Epithelial cell of prostate (primary cell): ENCODE results near the gene ZBTB20.

Source experiments
- DNase-seq: peaks from one replicate; pipeline ENCODE4 v3.0.0-alpha.2; 2011; ENCODE audit warnings: low read depth, low spot score
- H3K27ac ChIP-seq: fragments of 450-650 bp; 2 replicates; pipeline ENCODE4 v1.5.1; 2017; ENCODE audit warnings: mild to moderate bottlenecking

ZBTB20 gene

GRCh38 chr3:115092220-115092791 is 54.8 kb downstream of the ZBTB20 start:
- H3K27ac ChIP-seq: no peak overlapping the region

GRCh38 chr3:115090712-115091111 is 56.4 kb downstream of the ZBTB20 start:
- H3K27ac ChIP-seq: no peak overlapping the region
- DNase-seq: no peak

More at GRCh38 chr3:115092220-115092791, 54.8 kb downstream of the ZBTB20 start:
- no peak for DNase-seq

- DNase-seq: no peak
- H3K27ac ChIP-seq: no peak overlapping the region
Observed at GRCh38 chr3:115089481-115089880, 57.6 kb downstream of the ZBTB20 start.

- no peak overlapping the region for H3K27ac ChIP-seq
- DNase-seq: no peak
Observed at GRCh38 chr3:115087512-115087911, 59.6 kb downstream of the ZBTB20 start.

- DNase-seq: no peak
- no peak overlapping the region for H3K27ac ChIP-seq
Observed at GRCh38 chr3:115086344-115086743, 60.7 kb downstream of the ZBTB20 start.

GRCh38 chr3:115085197-115085865 is 61.8 kb downstream of the ZBTB20 start:
- no peak for DNase-seq
- H3K27ac ChIP-seq: no peak overlapping the region

- no peak overlapping the region for H3K27ac ChIP-seq
- no peak for DNase-seq
Observed at GRCh38 chr3:115084686-115085085, 62.4 kb downstream of the ZBTB20 start.

- H3K27ac ChIP-seq: no peak overlapping the region
Observed at GRCh38 chr3:115082260-115082659, 64.8 kb downstream of the ZBTB20 start.

GRCh38 chr3:115081444-115081843 is 65.6 kb downstream of the ZBTB20 start:
- no peak overlapping the region for H3K27ac ChIP-seq
- DNase-seq: no peak

More at GRCh38 chr3:115082260-115082659, 64.8 kb downstream of the ZBTB20 start:
- DNase-seq: no peak

GRCh38 chr3:115077501-115078250 is 69.4 kb downstream of the ZBTB20 start:
- DNase-seq: no peak
- no peak overlapping the region for H3K27ac ChIP-seq

- H3K27ac ChIP-seq: no peak overlapping the region
- no peak for DNase-seq
Observed at GRCh38 chr3:115074502-115074901, 72.6 kb downstream of the ZBTB20 start.

GRCh38 chr3:115072265-115073021 is 74.6 kb downstream of the ZBTB20 start:
- DNase-seq: peak; percentile 18
- no peak overlapping the region for H3K27ac ChIP-seq

- H3K27ac ChIP-seq: no peak overlapping the region
- DNase-seq: no peak
Observed at GRCh38 chr3:115071601-115072000, 75.5 kb downstream of the ZBTB20 start.

GRCh38 chr3:115071166-115071565 is 75.9 kb downstream of the ZBTB20 start:
- no peak overlapping the region for H3K27ac ChIP-seq
- DNase-seq: no peak

GRCh38 chr3:115068799-115069198 is 78.3 kb downstream of the ZBTB20 start:
- no peak for DNase-seq
- H3K27ac ChIP-seq: no peak overlapping the region

- DNase-seq: no peak
- H3K27ac ChIP-seq: no peak overlapping the region
Observed at GRCh38 chr3:115062412-115062956, 84.6 kb downstream of the ZBTB20 start.

GRCh38 chr3:115062009-115062408 is 85.1 kb downstream of the ZBTB20 start:
- DNase-seq: no peak
- no peak overlapping the region for H3K27ac ChIP-seq

GRCh38 chr3:115052906-115053305 is 94.2 kb downstream of the ZBTB20 start:
- H3K27ac ChIP-seq: no peak overlapping the region
- no peak for DNase-seq

GRCh38 chr3:115042351-115042750 is 104.7 kb downstream of the ZBTB20 start:
- no peak overlapping the region for H3K27ac ChIP-seq
- no peak for DNase-seq

GRCh38 chr3:115040673-115041286 is 106.3 kb downstream of the ZBTB20 start:
- no peak overlapping the region for H3K27ac ChIP-seq
- DNase-seq: no peak
